Uterus (tissue), 4 donors: ENCODE results near the gene ZFP2. TPM values are rescaled to one million over a fixed set of nuclear protein-coding genes. Genes with fewer than 3 reads are reported as not detected.
"Not testable (repeated sequence)": the region's sequence is repeated elsewhere in the genome, so short reads cannot be mapped to it uniquely, and the experiment has no call there.

Experiments
- DNase-seq, 2 donors: peaks; one replicate each; pipeline ENCODE4 v3.0.0-alpha.2; 2019 to 2020
- H3K27ac ChIP-seq, 2 donors: fragments of 200-600 bp; sonication (generic); 1 replicate in 1 of 2; 2 replicates in 1 of 2; pipeline ENCODE4 v1.5.1; 2016 to 2018
- H3K27me3 ChIP-seq, 2 donors: fragments of 200-600 bp; sonication (generic); one replicate each; pipeline ENCODE4 v1.5.1; 2018 to 2019; ENCODE audit warnings: control low read depth in 1 of 2
- H3K36me3 ChIP-seq, 2 donors: fragments of 200-600 bp; sonication (generic); one replicate each; pipeline ENCODE4 v1.5.1; 2019; ENCODE audit warnings: control low read depth in 1 of 2
- H3K4me1 ChIP-seq, 2 donors: fragments of 200-600 bp; sonication (generic); one replicate each; pipeline ENCODE4 v1.5.1; 2018 to 2019; ENCODE audit warnings: control low read depth in 1 of 2
- H3K4me3 ChIP-seq, 2 donors: fragments of 200-600 bp; sonication (generic); 1 replicate in 1 of 2; 2 replicates in 1 of 2; pipeline ENCODE4 v1.5.1; 2018 to 2019; ENCODE audit warnings: mild to moderate bottlenecking in 1 of 2
- H3K9me3 ChIP-seq, 2 donors: fragments of 200-600 bp; sonication (generic); one replicate each; pipeline ENCODE4 v1.5.1; 2019; ENCODE audit warnings: control low read depth in 1 of 2
- POLR2A ChIP-seq, 2 donors: fragments of 450-650 bp; IDR thresholded peaks; one replicate each; pipeline ENCODE4 v1.6.1; 2016; ENCODE audit warnings: antibody characterized with exemption in 2 of 2, mild to moderate bottlenecking in 1 of 2, moderate library complexity in 1 of 2
- intact Hi-C: fragments of 100-400 bp; cut with DNase I; formaldehyde crosslinking; loops from one replicate; pipeline ENCODE4 v1.15.1; 2023; ENCODE audit warnings: low total_unique reads
- total RNA-seq, 4 donors: library from RNA; depleted of rRNA in 3 of 4; stranded (reverse); fragments of >200 nt in 3 of 4; gene quantifications; one replicate each; pipeline versions ENCODE4 v1.1.0 to v1.2.4, GENCODE V29; 2014 to 2023
- TF ChIP-seq, protein P1 (sequence below), 4 experiments: fragments of 200-600 bp in 2 of 4; fragments of 450-650 bp in 2 of 4; sonication (generic) in 2 of 4; IDR thresholded peaks; one replicate each; pipeline ENCODE4 v1.5.1; 2016 to 2019; ENCODE audit warnings: antibody characterized with exemption in 4 of 4, mild to moderate bottlenecking in 2 of 4, moderate library complexity in 1 of 4
- donor health status: DM: yes; HTN: yes; CAD: no.

The ZFP2 gene
- total RNA-seq, 4 donors from 2014 or later: 0.26 to 8.4 (median 3.7) TPM

DNA sequence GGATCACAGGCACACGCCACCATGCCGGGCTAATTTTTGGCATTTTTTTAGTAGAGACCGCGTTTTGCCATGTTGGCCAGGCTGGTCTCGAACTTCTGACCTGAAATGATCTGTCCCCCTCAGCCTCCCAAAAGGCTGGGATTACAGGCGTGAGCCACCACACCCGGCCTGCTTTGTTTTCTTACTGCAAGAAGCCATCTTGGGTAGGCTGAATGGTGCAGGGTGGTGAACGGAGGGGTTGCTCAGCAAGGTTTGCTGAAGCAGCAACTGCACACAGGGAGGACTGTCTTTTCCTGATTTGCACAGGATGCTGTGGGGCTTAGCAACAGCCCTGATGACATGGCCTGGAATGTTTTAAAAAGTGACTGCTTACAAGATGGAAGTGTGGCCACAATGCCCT is 25.3 kb upstream of the ZFP2 start:
- no peak overlapping the region for H3K27ac ChIP-seq
- H3K4me1 ChIP-seq: no peaks in the 10 kb centered on the region
- H3K9me3 ChIP-seq: peaks cover 0 to 12% of the 10 kb centered on the region in 2 donors
- no peak for DNase-seq
- intact Hi-C loops: no loop called here
- no peaks in the 10 kb centered on the region for H3K36me3 ChIP-seq
- H3K4me3 ChIP-seq: no peak overlapping the region
- H3K27me3 ChIP-seq: no peaks in the 10 kb centered on the region
- TF ChIP-seq, protein P1, sequence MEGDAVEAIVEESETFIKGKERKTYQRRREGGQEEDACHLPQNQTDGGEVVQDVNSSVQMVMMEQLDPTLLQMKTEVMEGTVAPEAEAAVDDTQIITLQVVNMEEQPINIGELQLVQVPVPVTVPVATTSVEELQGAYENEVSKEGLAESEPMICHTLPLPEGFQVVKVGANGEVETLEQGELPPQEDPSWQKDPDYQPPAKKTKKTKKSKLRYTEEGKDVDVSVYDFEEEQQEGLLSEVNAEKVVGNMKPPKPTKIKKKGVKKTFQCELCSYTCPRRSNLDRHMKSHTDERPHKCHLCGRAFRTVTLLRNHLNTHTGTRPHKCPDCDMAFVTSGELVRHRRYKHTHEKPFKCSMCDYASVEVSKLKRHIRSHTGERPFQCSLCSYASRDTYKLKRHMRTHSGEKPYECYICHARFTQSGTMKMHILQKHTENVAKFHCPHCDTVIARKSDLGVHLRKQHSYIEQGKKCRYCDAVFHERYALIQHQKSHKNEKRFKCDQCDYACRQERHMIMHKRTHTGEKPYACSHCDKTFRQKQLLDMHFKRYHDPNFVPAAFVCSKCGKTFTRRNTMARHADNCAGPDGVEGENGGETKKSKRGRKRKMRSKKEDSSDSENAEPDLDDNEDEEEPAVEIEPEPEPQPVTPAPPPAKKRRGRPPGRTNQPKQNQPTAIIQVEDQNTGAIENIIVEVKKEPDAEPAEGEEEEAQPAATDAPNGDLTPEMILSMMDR (IDR thresholded peaks at IDR 0.05): no peak

DNA sequence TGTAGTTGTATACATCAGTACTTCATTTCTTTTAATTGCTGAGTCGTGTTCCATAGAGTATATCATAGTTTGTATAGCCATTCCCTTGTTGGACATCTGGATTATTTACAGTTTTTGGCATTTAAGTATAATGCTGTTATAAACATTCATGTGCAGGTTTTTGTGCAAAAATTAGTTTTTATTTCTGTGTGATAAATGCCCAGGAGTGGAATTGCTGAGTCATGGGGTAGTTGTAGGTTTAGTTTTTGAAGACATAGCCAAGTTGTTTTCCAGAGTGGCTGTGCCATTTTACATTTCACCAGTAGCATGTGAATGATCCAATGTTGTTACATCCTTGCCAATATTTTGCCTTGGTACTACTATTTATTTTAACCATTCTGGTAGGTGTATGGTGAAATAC is 23.4 kb upstream of the ZFP2 start:
- Histone ChIP-seq H3K36me3 (no peaks in the 10 kb centered on the region), H3K9me3 (peaks cover 0 to 18% of the 10 kb centered on the region in 2 donors), H3K27ac (no peak overlapping the region), H3K4me1 (no peaks in the 10 kb centered on the region), H3K27me3 (no peaks in the 10 kb centered on the region), H3K4me3 (no peak overlapping the region)
- TF ChIP-seq POLR2A (IDR thresholded peaks at IDR 0.05): no peak
- TF ChIP-seq, protein P1 (IDR thresholded peaks at IDR 0.05): no peak
- intact Hi-C loops: no loop called here
- no peak for DNase-seq

DNA sequence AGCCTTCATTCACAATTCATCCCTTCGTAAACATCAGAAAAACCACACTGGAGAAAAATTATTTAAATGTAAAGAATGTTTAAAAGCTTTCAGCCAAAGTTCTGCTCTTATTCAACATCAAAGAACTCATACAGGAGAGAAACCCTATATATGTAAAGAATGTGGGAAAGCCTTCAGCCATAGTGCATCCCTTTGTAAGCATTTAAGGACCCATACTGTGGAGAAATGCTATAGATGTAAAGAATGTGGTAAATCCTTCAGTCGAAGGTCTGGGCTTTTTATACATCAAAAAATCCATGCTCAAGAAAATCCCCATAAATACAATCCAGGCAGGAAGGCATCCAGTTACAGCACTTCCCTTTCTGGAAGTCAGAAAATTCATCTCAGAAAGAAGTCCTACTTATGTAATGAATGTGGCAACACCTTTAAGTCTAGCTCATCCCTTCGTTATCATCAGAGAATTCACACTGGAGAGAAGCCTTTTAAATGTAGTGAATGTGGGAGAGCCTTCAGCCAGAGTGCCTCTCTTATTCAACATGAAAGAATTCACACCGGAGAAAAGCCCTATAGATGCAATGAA is 12.5 kb upstream of the ZFP2 start:
- H3K9me3 ChIP-seq: peaks cover 0 to 57% of the 10 kb centered on the region in 2 donors

DNA sequence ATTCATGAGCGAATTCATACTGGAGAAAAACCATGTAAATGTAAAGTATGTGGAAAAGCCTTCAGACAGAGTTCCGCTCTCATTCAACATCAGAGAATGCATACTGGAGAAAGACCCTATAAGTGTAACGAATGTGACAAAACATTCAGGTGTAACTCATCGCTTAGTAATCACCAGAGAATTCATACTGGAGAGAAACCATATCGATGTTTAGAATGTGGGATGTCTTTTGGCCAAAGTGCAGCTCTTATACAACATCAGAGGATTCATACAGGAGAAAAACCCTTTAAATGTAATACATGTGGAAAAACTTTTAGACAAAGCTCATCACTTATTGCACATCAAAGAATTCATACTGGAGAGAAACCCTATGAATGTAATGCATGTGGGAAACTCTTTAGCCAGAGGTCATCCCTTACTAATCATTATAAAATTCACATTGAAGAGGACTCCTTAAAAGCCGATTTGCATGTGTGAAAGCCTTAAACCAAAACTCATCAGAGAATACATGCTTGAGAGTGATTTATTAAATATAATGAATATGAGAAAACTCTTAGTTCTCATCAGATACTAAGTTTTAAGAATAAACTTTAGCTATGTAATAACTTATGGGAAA is 11.8 kb upstream of the ZFP2 start:
- peaks cover 0 to 4% of the 10 kb centered on the region in 2 donors for H3K36me3 ChIP-seq
- DNase-seq: no peak
- TF ChIP-seq POLR2A (IDR thresholded peaks at IDR 0.05): no peak
- TF ChIP-seq, protein P1 (IDR thresholded peaks at IDR 0.05): no peak
- no peak overlapping the region for H3K27ac ChIP-seq
- intact Hi-C loops: no loop called here
- no peaks in the 10 kb centered on the region for H3K4me1 ChIP-seq
- H3K27me3 ChIP-seq: no peaks in the 10 kb centered on the region
- H3K4me3 ChIP-seq: no peak overlapping the region
- peaks cover 0 to 51% of the 10 kb centered on the region in 2 donors for H3K9me3 ChIP-seq

More for the DNA sequence above, 12.5 kb upstream of the ZFP2 start:
- H3K27ac ChIP-seq, H3K36me3 ChIP-seq, intact Hi-C loops, H3K27me3 ChIP-seq, H3K4me1 ChIP-seq, DNase-seq, H3K4me3 ChIP-seq: not testable (repeated sequence)

DNA sequence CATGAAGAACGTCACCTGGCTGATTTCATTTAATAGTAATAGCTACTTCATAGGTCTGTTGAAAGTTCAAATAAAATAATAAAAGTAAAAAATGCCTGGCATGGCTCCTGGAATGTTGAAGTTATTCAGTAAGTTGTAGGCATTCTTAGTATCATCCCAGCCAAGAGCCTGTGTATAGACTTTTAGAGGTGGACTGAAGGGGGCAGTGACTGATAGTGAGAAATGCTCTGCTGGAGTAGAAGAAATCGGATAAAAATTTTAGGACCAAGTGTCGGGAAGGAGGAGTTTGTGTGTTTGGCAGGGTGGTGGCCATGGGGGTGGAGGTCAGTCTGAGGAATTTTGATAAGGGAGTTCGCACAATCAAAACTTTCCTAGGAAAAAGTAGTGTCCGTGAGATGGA is 3.6 kb downstream of the ZFP2 start:
- H3K4me3 ChIP-seq: no peak overlapping the region
- no peaks in the 10 kb centered on the region for H3K4me1 ChIP-seq
- H3K27ac ChIP-seq: no peak overlapping the region
- no peaks in the 10 kb centered on the region for H3K9me3 ChIP-seq
- TF ChIP-seq, protein P1 (IDR thresholded peaks at IDR 0.05): no peak
- H3K36me3 ChIP-seq: no peaks in the 10 kb centered on the region
- no peaks in the 10 kb centered on the region for H3K27me3 ChIP-seq
- DNase-seq: no peak
- intact Hi-C loops: no loop called here
